ENCODE results near the gene PDF.

The PDF gene

DNA sequence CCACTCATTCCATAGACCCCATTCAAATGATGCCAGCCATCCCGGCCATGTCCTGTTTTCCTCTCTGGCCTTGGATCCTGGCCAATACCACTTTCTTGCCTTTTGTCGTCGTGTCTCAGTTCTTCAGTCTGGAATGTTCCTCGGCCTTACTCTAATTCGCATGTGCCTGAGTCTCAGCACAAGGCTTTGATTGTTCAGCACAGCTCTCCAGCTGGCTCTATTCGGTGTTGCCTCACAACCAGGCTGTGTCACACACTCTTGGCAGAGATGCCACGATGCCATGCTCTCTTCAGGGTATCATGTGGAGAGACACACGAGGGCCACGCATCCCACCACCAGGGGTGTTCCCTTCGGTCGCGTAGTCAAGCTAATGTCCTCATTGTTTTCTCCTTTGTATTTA, 21.1 kb downstream of the PDF start:
- no peaks in the 10 kb centered on the region for H3K27me3 ChIP-seq (ENCODE audit: insufficient read depth, low read depth)
- H3K27ac ChIP-seq = no peak overlapping the region
- H2AFZ ChIP-seq (ENCODE audit: low read depth) = no peak overlapping the region
- peaks cover 31% of the 10 kb centered on the region for H3K4me1 ChIP-seq (ENCODE audit: low read depth, poor library complexity, severe bottlenecking)
- TF ChIP-seq CTCF (conservative IDR thresholded peaks at IDR 0.05; ENCODE audit: low read depth, low read length) = no peak
- no peak overlapping the region for H3K4me2 ChIP-seq
- no peaks in the 10 kb centered on the region for H4K20me1 ChIP-seq (ENCODE audit: insufficient read depth)
- H3K36me3 ChIP-seq (ENCODE audit: insufficient read depth) = no peaks in the 10 kb centered on the region
- peaks cover 26% of the 10 kb centered on the region for H3K79me2 ChIP-seq (ENCODE audit: insufficient read depth, low read depth)
- H3K4me3 ChIP-seq (IDR thresholded peaks at IDR 0.05; ENCODE audit: insufficient read depth, low read depth, low read length) = no peak overlapping the region
- H3K9ac ChIP-seq = no peak overlapping the region

GRCh38 chr16:69307856-69308255, 22.5 kb downstream of the PDF start:
- Histone ChIP-seq H3K79me2 (ENCODE audit: insufficient read depth, low read depth) (peaks cover 13% of the 10 kb centered on the region), H3K9ac (no peak overlapping the region), H3K27me3 (ENCODE audit: insufficient read depth, low read depth) (no peaks in the 10 kb centered on the region), H3K4me3 (IDR thresholded peaks at IDR 0.05; ENCODE audit: insufficient read depth, low read depth, low read length) (no peak overlapping the region), H2AFZ (ENCODE audit: low read depth) (no peak overlapping the region), H3K4me2 (no peak overlapping the region), H3K4me1 (ENCODE audit: low read depth, poor library complexity, severe bottlenecking) (peaks cover 24% of the 10 kb centered on the region), H3K36me3 (ENCODE audit: insufficient read depth) (no peaks in the 10 kb centered on the region), H3K27ac (no peak overlapping the region), H4K20me1 (ENCODE audit: insufficient read depth) (no peaks in the 10 kb centered on the region)
- TF ChIP-seq CTCF (conservative IDR thresholded peaks at IDR 0.05; ENCODE audit: low read depth, low read length) = no peak

DNA sequence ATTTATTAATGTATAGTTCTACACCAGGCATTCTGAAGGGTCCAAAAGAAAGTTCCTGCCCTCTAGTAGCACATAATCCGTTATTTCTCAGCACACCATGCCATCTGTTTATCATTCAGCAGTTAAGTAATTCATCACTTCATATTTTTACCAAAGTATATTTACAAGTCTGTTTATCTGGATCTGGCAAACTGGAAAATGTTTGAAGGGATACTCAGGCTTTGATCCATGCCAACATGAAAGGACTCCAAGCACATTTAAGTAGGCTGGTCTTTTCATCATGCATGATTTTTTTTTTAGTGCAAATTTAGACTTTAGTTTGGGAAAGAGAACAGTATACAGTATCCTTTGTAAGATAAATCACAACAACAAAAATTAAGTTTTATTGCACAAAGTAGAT, 23.3 kb downstream of the PDF start:
- no peak overlapping the region for H2AFZ ChIP-seq (ENCODE audit: low read depth)
- H3K9ac ChIP-seq = no peak overlapping the region
- peaks cover 17% of the 10 kb centered on the region for H3K4me1 ChIP-seq (ENCODE audit: low read depth, poor library complexity, severe bottlenecking)
- no peaks in the 10 kb centered on the region for H4K20me1 ChIP-seq (ENCODE audit: insufficient read depth)
- H3K79me2 ChIP-seq (ENCODE audit: insufficient read depth, low read depth) = peaks cover 5% of the 10 kb centered on the region
- no peaks in the 10 kb centered on the region for H3K36me3 ChIP-seq (ENCODE audit: insufficient read depth)
- H3K4me3 ChIP-seq (IDR thresholded peaks at IDR 0.05; ENCODE audit: insufficient read depth, low read depth, low read length) = no peak overlapping the region
- H3K27me3 ChIP-seq (ENCODE audit: insufficient read depth, low read depth) = no peaks in the 10 kb centered on the region
- TF ChIP-seq CTCF (conservative IDR thresholded peaks at IDR 0.05; ENCODE audit: low read depth, low read length) = no peak
- H3K4me2 ChIP-seq = no peak overlapping the region
- no peak overlapping the region for H3K27ac ChIP-seq

DNA sequence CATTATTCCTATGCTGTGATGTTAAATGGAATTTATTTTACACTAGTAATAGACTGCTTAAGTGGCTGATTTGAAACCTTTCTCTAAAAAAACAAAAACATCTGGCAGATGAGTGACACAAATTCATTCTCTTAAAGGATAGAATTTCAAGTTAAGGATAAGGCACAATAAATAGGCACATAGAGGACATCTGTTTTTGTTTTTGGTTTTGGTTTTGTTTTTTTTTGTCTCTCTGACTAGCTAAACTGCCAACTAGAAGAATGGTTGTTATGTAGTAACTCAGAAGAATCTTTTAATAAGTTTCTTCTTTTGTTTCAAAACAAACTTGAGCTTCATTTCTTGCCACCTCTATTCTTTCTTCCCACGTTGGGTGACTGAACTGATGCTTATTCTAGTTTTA, 24.4 kb downstream of the PDF start:
- Histone ChIP-seq H4K20me1 (ENCODE audit: insufficient read depth) (no peaks in the 10 kb centered on the region), H3K4me3 (IDR thresholded peaks at IDR 0.05; ENCODE audit: insufficient read depth, low read depth, low read length) (no peak overlapping the region), H3K79me2 (ENCODE audit: insufficient read depth, low read depth) (no peaks in the 10 kb centered on the region), H3K9ac (no peak overlapping the region), H2AFZ (ENCODE audit: low read depth) (no peak overlapping the region), H3K27me3 (ENCODE audit: insufficient read depth, low read depth) (no peaks in the 10 kb centered on the region), H3K36me3 (ENCODE audit: insufficient read depth) (no peaks in the 10 kb centered on the region), H3K27ac (no peak overlapping the region), H3K4me2 (no peak overlapping the region), H3K4me1 (ENCODE audit: low read depth, poor library complexity, severe bottlenecking) (peaks cover 14% of the 10 kb centered on the region)
- TF ChIP-seq CTCF (conservative IDR thresholded peaks at IDR 0.05; ENCODE audit: low read depth, low read length) = no peak

GRCh38 chr16:69302301-69302700, 28.1 kb downstream of the PDF start:
- Histone ChIP-seq H3K27ac (no peak overlapping the region), H3K27me3 (ENCODE audit: insufficient read depth, low read depth) (no peaks in the 10 kb centered on the region), H2AFZ (ENCODE audit: low read depth) (no peak overlapping the region), H3K9ac (no peak overlapping the region), H3K4me3 (IDR thresholded peaks at IDR 0.05; ENCODE audit: insufficient read depth, low read depth, low read length) (no peak overlapping the region), H3K4me1 (ENCODE audit: low read depth, poor library complexity, severe bottlenecking) (peaks cover 8% of the 10 kb centered on the region), H3K36me3 (ENCODE audit: insufficient read depth) (no peaks in the 10 kb centered on the region), H3K79me2 (ENCODE audit: insufficient read depth, low read depth) (no peaks in the 10 kb centered on the region), H3K4me2 (no peak overlapping the region), H4K20me1 (ENCODE audit: insufficient read depth) (no peaks in the 10 kb centered on the region)
- TF ChIP-seq CTCF (conservative IDR thresholded peaks at IDR 0.05; ENCODE audit: low read depth, low read length) = no peak
